OCI-LY3 (cell line): ENCODE results near the gene MOB4.

Experiments
- CTCF ChIP-seq: fragments of 200-600, 300-600 bp; sonication (generic); IDR thresholded peaks from 2 replicates; pipeline ENCODE4 v1.5.1; 2014; ENCODE audit warnings: antibody characterized with exemption, low read length, low read depth
- EZH2phosphoT487 ChIP-seq: fragments of 200-600 bp; shearing (Covaris generic); IDR thresholded peaks from 2 replicates; pipeline ENCODE4 v1.6.1; 2018; ENCODE audit warnings: antibody characterized with exemption, mixed run types, low read depth

- TF ChIP-seq CTCF (no peak), EZH2phosphoT487 (no peak)
These were observed 16.8 kb upstream of the MOB4 start for GRCh38 chr2:197498937-197499593.
